ENCODE results near the gene ZNFX1. TPM values are rescaled to one million over a fixed set of nuclear protein-coding genes. Genes with fewer than 3 reads are reported as not detected.

The ZNFX1 gene
- total RNA-seq, 2 donors from 2014 or later, result 8.1 to 8.9 TPM

DNA sequence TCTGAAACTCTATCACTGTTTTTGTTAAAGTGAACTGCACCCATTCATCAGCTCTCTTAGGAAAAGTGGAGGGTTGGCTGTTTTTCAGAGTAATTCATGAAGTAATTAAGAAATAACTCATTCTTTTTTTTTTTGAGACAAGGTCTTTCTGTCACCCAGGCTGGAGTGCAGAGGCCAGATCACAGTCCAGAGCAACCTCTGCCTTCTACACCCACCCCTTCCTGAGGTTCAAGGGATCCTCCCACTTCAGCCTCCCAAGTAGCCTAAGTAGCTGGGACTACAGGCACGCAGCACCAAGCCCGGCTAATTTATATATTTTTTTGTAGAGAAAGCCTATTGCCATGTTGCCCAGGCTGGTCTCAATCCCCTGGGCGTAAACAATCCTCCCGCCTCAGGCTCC is 2.6 kb downstream of the ZNFX1 start:
- WGBS, 2 experiments (ENCODE audit: insufficient coverage in 1 of 2, insufficient read length in 1 of 2), result 94 to 100% methylated on average over 4 of the region's 4 CpGs
- Mint-ChIP-seq H3K9me3 (peaks cover 12% of the 10 kb centered on the region), H3K27me3 (ENCODE audit: insufficient read depth) (no peaks in the 10 kb centered on the region), H3K36me3 (ENCODE audit: low read depth) (peaks cover 62% of the 10 kb centered on the region), H3K27ac (no peak overlapping the region), H3K4me1 (peaks cover 8% of the 10 kb centered on the region), H3K4me3 (no peak overlapping the region)
- Histone ChIP-seq H3K27me3 (ENCODE audit: control insufficient read depth, insufficient read depth, low read length, poor library complexity, severe bottlenecking) (no peaks in the 10 kb centered on the region), H3K4me1 (ENCODE audit: control insufficient read depth, insufficient read depth, low read length) (no peaks in the 10 kb centered on the region), H3K27ac (ENCODE audit: low read depth, low read length) (no peak overlapping the region), H3K36me3 (ENCODE audit: control insufficient read depth, insufficient read depth, low read length) (peaks cover 65% of the 10 kb centered on the region), H3K4me3 (ENCODE audit: low read length) (peak overlapping the region; percentile 98), H3K9me3 (ENCODE audit: control insufficient read depth, low read length) (peaks cover 24% of the 10 kb centered on the region), H3K9ac (ENCODE audit: extremely low read depth, low read length, poor library complexity, severe bottlenecking) (no peak overlapping the region)
- TF ChIP-seq, protein P1, sequence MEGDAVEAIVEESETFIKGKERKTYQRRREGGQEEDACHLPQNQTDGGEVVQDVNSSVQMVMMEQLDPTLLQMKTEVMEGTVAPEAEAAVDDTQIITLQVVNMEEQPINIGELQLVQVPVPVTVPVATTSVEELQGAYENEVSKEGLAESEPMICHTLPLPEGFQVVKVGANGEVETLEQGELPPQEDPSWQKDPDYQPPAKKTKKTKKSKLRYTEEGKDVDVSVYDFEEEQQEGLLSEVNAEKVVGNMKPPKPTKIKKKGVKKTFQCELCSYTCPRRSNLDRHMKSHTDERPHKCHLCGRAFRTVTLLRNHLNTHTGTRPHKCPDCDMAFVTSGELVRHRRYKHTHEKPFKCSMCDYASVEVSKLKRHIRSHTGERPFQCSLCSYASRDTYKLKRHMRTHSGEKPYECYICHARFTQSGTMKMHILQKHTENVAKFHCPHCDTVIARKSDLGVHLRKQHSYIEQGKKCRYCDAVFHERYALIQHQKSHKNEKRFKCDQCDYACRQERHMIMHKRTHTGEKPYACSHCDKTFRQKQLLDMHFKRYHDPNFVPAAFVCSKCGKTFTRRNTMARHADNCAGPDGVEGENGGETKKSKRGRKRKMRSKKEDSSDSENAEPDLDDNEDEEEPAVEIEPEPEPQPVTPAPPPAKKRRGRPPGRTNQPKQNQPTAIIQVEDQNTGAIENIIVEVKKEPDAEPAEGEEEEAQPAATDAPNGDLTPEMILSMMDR (conservative IDR thresholded peaks at IDR 0.05), result no peak
- DNase-seq, result no peak

DNA sequence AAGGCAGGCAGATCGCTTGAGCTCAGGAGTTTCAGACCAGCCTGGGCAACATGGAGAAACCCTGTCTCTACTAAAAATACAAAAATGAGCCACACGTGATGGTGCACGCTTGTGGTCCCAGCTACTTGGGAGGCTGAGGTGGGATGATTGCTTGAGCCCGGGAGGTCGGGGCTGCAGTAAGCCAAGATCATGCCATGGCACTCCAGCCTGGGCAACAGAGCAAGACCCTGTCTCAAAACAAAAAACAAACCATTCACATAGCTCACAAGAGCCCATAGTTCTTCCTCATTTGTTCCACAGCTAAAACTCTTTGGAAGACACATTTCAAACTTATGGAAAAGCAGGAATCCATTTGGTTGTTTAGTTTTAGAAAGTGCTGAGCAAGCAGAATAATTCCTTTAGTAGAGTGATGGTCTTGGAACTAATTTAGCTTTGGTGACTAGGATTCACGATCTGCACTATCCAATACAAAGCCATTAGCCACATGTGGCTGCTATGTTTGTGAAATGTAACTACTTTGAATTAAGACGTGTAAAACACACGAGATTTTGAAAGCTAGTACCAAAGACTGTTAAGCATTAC is 4.1 kb downstream of the ZNFX1 start:
- H3K36me3 Mint-ChIP-seq (ENCODE audit: low read depth), result peaks cover 62% of the 10 kb centered on the region
- H3K4me3 ChIP-seq (ENCODE audit: low read length), result no peak overlapping the region
- H3K9me3 ChIP-seq (ENCODE audit: control insufficient read depth, low read length), result peaks cover 21% of the 10 kb centered on the region
- peaks cover 13% of the 10 kb centered on the region for H3K9me3 Mint-ChIP-seq
- 92 to 95% methylated on average over 4 to 6 of the region's 8 CpGs for WGBS, 2 experiments (ENCODE audit: insufficient coverage in 1 of 2, insufficient read length in 1 of 2)
- peaks cover 65% of the 10 kb centered on the region for H3K36me3 ChIP-seq (ENCODE audit: control insufficient read depth, insufficient read depth, low read length)
- no peaks in the 10 kb centered on the region for H3K27me3 ChIP-seq (ENCODE audit: control insufficient read depth, insufficient read depth, low read length, poor library complexity, severe bottlenecking)
- TF ChIP-seq, protein P1 (conservative IDR thresholded peaks at IDR 0.05), result no peak
- no peaks in the 10 kb centered on the region for H3K4me1 ChIP-seq (ENCODE audit: control insufficient read depth, insufficient read depth, low read length)
- H3K27ac Mint-ChIP-seq, result no peak overlapping the region
- H3K4me3 Mint-ChIP-seq, result no peak overlapping the region
- DNase-seq, result no peak
- H3K27ac ChIP-seq (ENCODE audit: low read depth, low read length), result no peak overlapping the region
- H3K27me3 Mint-ChIP-seq (ENCODE audit: insufficient read depth), result no peaks in the 10 kb centered on the region
- H3K9ac ChIP-seq (ENCODE audit: extremely low read depth, low read length, poor library complexity, severe bottlenecking), result no peak overlapping the region
- H3K4me1 Mint-ChIP-seq, result peaks cover 7% of the 10 kb centered on the region

DNA sequence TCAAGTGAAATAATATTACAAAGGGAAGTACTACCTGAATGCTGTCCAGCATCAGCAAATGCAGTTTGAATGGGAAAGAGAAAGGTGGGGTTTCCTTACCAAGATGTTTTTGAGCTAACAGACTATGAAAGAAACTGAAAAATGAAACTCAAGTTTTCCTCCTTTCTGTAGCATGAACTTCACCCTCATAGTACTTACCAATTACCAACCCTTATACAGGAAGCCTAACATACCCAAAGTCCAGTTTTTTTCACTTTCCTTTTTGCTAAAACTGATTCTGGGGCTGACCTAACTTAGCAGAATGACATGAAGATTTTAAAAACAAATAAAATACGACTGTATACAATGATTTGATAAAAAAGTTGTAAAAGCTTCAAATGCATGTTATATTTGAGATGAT is 5.2 kb downstream of the ZNFX1 start:
- Mint-ChIP-seq H3K9me3 (peaks cover 19% of the 10 kb centered on the region), H3K27me3 (ENCODE audit: insufficient read depth) (no peaks in the 10 kb centered on the region), H3K27ac (no peak overlapping the region), H3K36me3 (ENCODE audit: low read depth) (peaks cover 63% of the 10 kb centered on the region), H3K4me3 (no peak overlapping the region), H3K4me1 (peaks cover 7% of the 10 kb centered on the region)
- Histone ChIP-seq H3K4me3 (ENCODE audit: low read length) (no peak overlapping the region), H3K4me1 (ENCODE audit: control insufficient read depth, insufficient read depth, low read length) (no peaks in the 10 kb centered on the region), H3K27ac (ENCODE audit: low read depth, low read length) (no peak overlapping the region), H3K9me3 (ENCODE audit: control insufficient read depth, low read length) (peaks cover 25% of the 10 kb centered on the region), H3K27me3 (ENCODE audit: control insufficient read depth, insufficient read depth, low read length, poor library complexity, severe bottlenecking) (no peaks in the 10 kb centered on the region), H3K9ac (ENCODE audit: extremely low read depth, low read length, poor library complexity, severe bottlenecking) (no peak overlapping the region), H3K36me3 (ENCODE audit: control insufficient read depth, insufficient read depth, low read length) (peaks cover 71% of the 10 kb centered on the region)
- DNase-seq, result no peak
- TF ChIP-seq, protein P1 (conservative IDR thresholded peaks at IDR 0.05), result no peak
- 100% methylated on average over 1 of the region's 1 CpG for WGBS, 2 experiments (ENCODE audit: insufficient coverage in 1 of 2, insufficient read length in 1 of 2)

Measured in endodermal cell (in vitro differentiated cells).